CD14-positive monocyte (primary cell): ENCODE measurements around the gene GALNTL6. TPM values are rescaled to one million over a fixed set of nuclear protein-coding genes. Genes with fewer than 3 reads are reported as not detected.

Experiments used
- DNase-seq, 3 donors: peaks; one replicate each; pipeline ENCODE4 v3.0.0-alpha.2; 2011 to 2022
- H2AFZ ChIP-seq: 2 replicates; pipeline ENCODE4 v1.6.0; 2012; ENCODE audit warnings: mild to moderate bottlenecking, low read depth, low read length, inconsistent platforms; ENCODE audit not compliant: insufficient read depth, poor library complexity, severe bottlenecking
- H3K27ac ChIP-seq, 2 donors: 1 replicate in 1 of 2; 2 replicates in 1 of 2; pipeline ENCODE4 v1.5.1; 2012 to 2013; ENCODE audit warnings: low read length in 2 of 2, control low read depth in 1 of 2, inconsistent platforms in 1 of 2, low read depth in 1 of 2, mild to moderate bottlenecking in 1 of 2
- H3K27me3 ChIP-seq, 2 donors: one replicate each; pipeline versions ENCODE4 v1.6.0 to v1.6.1; 2011 to 2013; ENCODE audit warnings: low read length in 2 of 2; ENCODE audit not compliant: control insufficient read depth in 2 of 2, insufficient read depth in 2 of 2
- H3K36me3 ChIP-seq, 2 donors: replicated peaks in 1 of 2; 1 replicate in 1 of 2; 2 replicates in 1 of 2; pipeline versions ENCODE4 v1.5.1 to v1.6.1; 2012 to 2013; ENCODE audit warnings: low read length in 2 of 2, control low read depth in 1 of 2, inconsistent platforms in 1 of 2, mild to moderate bottlenecking in 1 of 2; ENCODE audit not compliant: insufficient read depth in 2 of 2, control insufficient read depth in 1 of 2
- H3K4me1 ChIP-seq, 2 donors: 1 replicate in 1 of 2; 2 replicates in 1 of 2; pipeline versions ENCODE4 v1.5.1 to v1.6.1; 2012 to 2013; ENCODE audit warnings: low read length in 2 of 2, control low read depth in 1 of 2, inconsistent platforms in 1 of 2, mild to moderate bottlenecking in 1 of 2, moderate library complexity in 1 of 2; ENCODE audit not compliant: insufficient read depth in 2 of 2, control insufficient read depth in 1 of 2
- H3K4me2 ChIP-seq: replicated peaks from 2 replicates; pipeline ENCODE3; 2012; ENCODE audit warnings: low read length, moderate library complexity, mild to moderate bottlenecking; ENCODE audit not compliant: poor library complexity, severe bottlenecking; ENCODE audit errors: extremely low read depth
- H3K4me3 ChIP-seq, 3 experiments: fragments of 200-600 bp in 1 of 3; sonication (generic) in 1 of 3; replicated peaks in 1 of 3; 1 replicate in 2 of 3; 2 replicates in 1 of 3; pipeline ENCODE4 v1.5.1; 2011 to 2013; ENCODE audit warnings: low read length in 3 of 3, mild to moderate bottlenecking in 3 of 3, control low read depth in 2 of 3, low read depth in 2 of 3, inconsistent platforms in 1 of 3, moderate library complexity in 1 of 3
- H3K79me2 ChIP-seq: 2 replicates; pipeline ENCODE4 v1.6.0; 2012; ENCODE audit warnings: mild to moderate bottlenecking, control low read depth, inconsistent platforms, low read length, moderate library complexity; ENCODE audit not compliant: insufficient read depth
- H3K9ac ChIP-seq: 2 replicates; pipeline ENCODE4 v1.6.0; 2017; ENCODE audit warnings: low read length, mild to moderate bottlenecking; ENCODE audit not compliant: insufficient read depth, poor library complexity, severe bottlenecking
- H3K9me3 ChIP-seq, 2 donors: replicated peaks in 1 of 2; 1 replicate in 1 of 2; 2 replicates in 1 of 2; pipeline versions ENCODE4 v1.5.1 to v1.6.1; 2012 to 2013; ENCODE audit warnings: low read length in 2 of 2, control low read depth in 1 of 2; ENCODE audit not compliant: control insufficient read depth in 1 of 2, insufficient read depth in 1 of 2
- H4K20me1 ChIP-seq: 2 replicates; pipeline ENCODE4 v1.6.0; 2012; ENCODE audit warnings: mild to moderate bottlenecking, low read length, control low read depth, moderate library complexity; ENCODE audit not compliant: insufficient read depth
- H3K27ac Mint-ChIP-seq, 7 donors: one replicate each; pipeline ENCODE4 v1.8.0; 2020; ENCODE audit warnings: mild to moderate bottlenecking in 7 of 7, mixed read lengths in 7 of 7, moderate library complexity in 6 of 7, inconsistent platforms in 2 of 7
- H3K27me3 Mint-ChIP-seq, 3 donors: one replicate each; pipeline ENCODE4 v1.8.0; 2021 to 2022; ENCODE audit warnings: low read depth in 3 of 3, mild to moderate bottlenecking in 3 of 3, mixed read lengths in 3 of 3, moderate library complexity in 3 of 3, inconsistent platforms in 1 of 3
- H3K36me3 Mint-ChIP-seq, 2 donors: one replicate each; pipeline ENCODE4 v1.8.0; 2020; ENCODE audit warnings: mixed read lengths in 2 of 2, inconsistent platforms in 1 of 2, mild to moderate bottlenecking in 1 of 2
- H3K4me1 Mint-ChIP-seq: one replicate; pipeline ENCODE4 v1.8.0; 2020; ENCODE audit warnings: mild to moderate bottlenecking, mixed read lengths
- H3K4me3 Mint-ChIP-seq, 2 donors: one replicate each; pipeline ENCODE4 v1.8.0; 2020; ENCODE audit warnings: mild to moderate bottlenecking in 2 of 2, mixed read lengths in 2 of 2, moderate library complexity in 1 of 2
- H3K9me3 Mint-ChIP-seq, 7 donors: one replicate each; pipeline ENCODE4 v1.8.0; 2020 to 2022; ENCODE audit warnings: mixed read lengths in 7 of 7, mild to moderate bottlenecking in 6 of 7, moderate library complexity in 6 of 7, inconsistent platforms in 2 of 7
- CTCF ChIP-seq: fragments of 200-600 bp; IDR thresholded peaks from one replicate; pipeline ENCODE4 v1.8.0; 2022; ENCODE audit warnings: antibody characterized with exemption, mild to moderate bottlenecking
- WGBS: methylation state at CpG from one replicate; pipeline ENCODE4 v1.1.5; 2013; ENCODE audit warnings: missing lambda C conversion rate; ENCODE audit not compliant: insufficient coverage; 5-methylcytosine and 5-hydroxymethylcytosine counted together
- intact Hi-C, 2 donors: fragments of 100-400 bp; cut with micrococcal nuclease; formaldehyde crosslinking; loops; one replicate each; pipeline versions ENCODE4 v1.15.0 to v1.15.1; 2023
- polyA plus RNA-seq, 3 donors: library from polyadenylated mRNA; depleted of rRNA in 1 of 3; unstranded in 2 of 3; stranded (reverse) in 1 of 3; fragments of 300-500 nt in 2 of 3; fragments of >200 nt in 1 of 3; fragmentation: Illumina TruSeq in 2 of 3; gene quantifications; 1 replicate in 2 of 3; 2 replicates in 1 of 3; pipeline ENCODE4 v1.2.3, GENCODE V29; 2012 to 2021

Gene GALNTL6
- polyA plus RNA-seq, 3 donors, result 0.05 TPM; not detected in 2

DNA sequence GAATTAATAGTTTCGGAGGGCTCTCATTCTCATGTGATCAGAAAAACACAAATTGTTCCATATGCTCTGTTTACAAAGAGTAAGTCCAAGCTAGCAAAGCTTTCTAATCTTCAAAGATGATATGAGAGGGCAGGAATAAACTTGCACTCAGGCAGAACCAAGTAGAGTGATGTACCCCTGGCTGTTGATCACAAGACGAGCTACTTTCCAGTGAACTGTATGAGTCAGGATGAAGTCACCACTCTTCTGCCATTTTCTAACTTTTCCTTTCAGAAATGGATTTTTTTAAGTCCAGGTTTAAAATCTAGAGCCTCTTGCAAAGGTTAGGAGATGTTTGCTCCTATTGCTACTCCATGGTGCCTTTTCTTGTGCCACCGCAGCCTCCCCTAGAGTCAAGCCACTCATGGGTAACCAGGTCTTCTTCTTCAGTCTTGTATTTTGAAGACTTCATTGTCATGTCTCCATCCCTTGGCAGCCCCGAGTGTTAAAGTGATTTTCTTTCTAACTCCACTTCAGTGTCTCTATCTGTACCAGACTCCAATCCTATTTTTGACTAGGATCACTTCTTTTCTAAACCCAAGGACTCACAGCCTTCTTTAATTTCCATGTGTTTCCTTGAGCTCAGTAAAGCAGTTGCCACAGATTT is 1183.5 kb downstream of the GALNTL6 start:
- Histone ChIP-seq H3K79me2 (no peaks in the 10 kb centered on the region), H3K9ac (no peak overlapping the region), H3K36me3 (no peaks in the 10 kb centered on the region), H3K4me1 (peaks cover 8 to 20% of the 10 kb centered on the region in 2 donors), H3K27me3 (no peaks in the 10 kb centered on the region), H4K20me1 (no peaks in the 10 kb centered on the region), H3K9me3 (no peaks in the 10 kb centered on the region), H3K4me2 (no peak overlapping the region), H2AFZ (no peak overlapping the region), H3K27ac (no peak overlapping the region), H3K4me3 (no peak overlapping the region)
- H3K27me3 Mint-ChIP-seq, result no peaks in the 10 kb centered on the region
- H3K36me3 Mint-ChIP-seq, result peaks cover 0 to 4% of the 10 kb centered on the region in 2 donors
- peaks cover 29% of the 10 kb centered on the region for H3K4me1 Mint-ChIP-seq
- H3K9me3 Mint-ChIP-seq, result peaks cover 0 to 2% (median 0%) of the 10 kb centered on the region in 7 donors
- 87% methylated on average over 2 of the region's 4 CpGs for WGBS
- H3K27ac Mint-ChIP-seq, result peak overlapping the region in 1 of 7 donors; percentile 27
- intact Hi-C loops, result no loop called here
- no peak overlapping the region for H3K4me3 Mint-ChIP-seq
- no peak for TF ChIP-seq CTCF
- DNase-seq, result no peak

GRCh38 chr4:172997217-172997609 is 1184.0 kb downstream of the GALNTL6 start:
- no peak for TF ChIP-seq CTCF
- no peaks in the 10 kb centered on the region for H3K36me3 ChIP-seq
- H3K4me2 ChIP-seq, result no peak overlapping the region
- H3K27me3 ChIP-seq, result no peaks in the 10 kb centered on the region
- peaks cover 32% of the 10 kb centered on the region for H3K4me1 Mint-ChIP-seq
- H3K27me3 Mint-ChIP-seq, result no peaks in the 10 kb centered on the region
- H3K4me3 Mint-ChIP-seq, result no peak overlapping the region
- peaks cover 12 to 25% of the 10 kb centered on the region in 2 donors for H3K4me1 ChIP-seq
- no peaks in the 10 kb centered on the region for H3K79me2 ChIP-seq
- intact Hi-C loops, result no loop called here
- peaks cover 0 to 4% of the 10 kb centered on the region in 2 donors for H3K36me3 Mint-ChIP-seq
- no peak overlapping the region for H3K9ac ChIP-seq
- peaks cover 0 to 2% (median 0%) of the 10 kb centered on the region in 7 donors for H3K9me3 Mint-ChIP-seq
- no peak overlapping the region for H2AFZ ChIP-seq
- H4K20me1 ChIP-seq, result no peaks in the 10 kb centered on the region
- no peak overlapping the region for H3K27ac Mint-ChIP-seq
- no peak overlapping the region for H3K27ac ChIP-seq
- 88% methylated on average over 1 of the region's 6 CpGs for WGBS
- H3K9me3 ChIP-seq, result no peaks in the 10 kb centered on the region
- no peak for DNase-seq
- H3K4me3 ChIP-seq, result no peak overlapping the region
